ENCODE data around the gene PAQR6.

The PAQR6 gene

DNA sequence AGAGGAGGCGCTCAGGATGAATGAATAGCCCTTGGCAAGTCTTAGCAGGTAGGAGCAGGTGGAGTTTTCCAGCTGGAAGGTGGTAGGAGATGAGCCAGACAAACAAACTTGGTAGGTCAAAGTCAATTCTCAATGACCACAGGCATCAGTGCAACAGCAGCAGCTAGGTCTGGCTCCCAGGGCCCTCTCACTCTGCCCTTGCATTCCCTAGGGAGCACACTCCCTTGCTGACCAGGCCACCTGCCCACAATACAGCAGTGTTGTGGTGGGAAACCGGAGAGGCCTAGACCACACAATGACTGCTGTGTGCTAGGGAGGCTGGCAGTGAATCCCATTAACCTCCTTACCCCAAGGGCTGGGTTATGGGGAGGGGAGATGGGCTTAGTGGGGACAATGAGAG, 13.0 kb upstream of the PAQR6 start:
- no peak overlapping the region for H3K27ac ChIP-seq (ENCODE audit: low read length)
- no peak overlapping the region for H3K9ac ChIP-seq (ENCODE audit: low read depth, low read length)
- H3K4me1 ChIP-seq (ENCODE audit: insufficient read depth, low read length): no peaks in the 10 kb centered on the region
- H3K36me3 ChIP-seq (ENCODE audit: insufficient read depth, low read depth, low read length): peaks cover 97% of the 10 kb centered on the region
- H3K4me3 ChIP-seq (ENCODE audit: low read length): no peak overlapping the region
- no peaks in the 10 kb centered on the region for H3K27me3 ChIP-seq (ENCODE audit: insufficient read depth, low read length)
- no peaks in the 10 kb centered on the region for H3K9me3 ChIP-seq (ENCODE audit: insufficient read depth, low read depth, low read length)

- H3K36me3 ChIP-seq (ENCODE audit: insufficient read depth, low read depth, low read length): peaks cover 91% of the 10 kb centered on the region
- H3K27ac ChIP-seq (ENCODE audit: low read length): no peak overlapping the region
These were observed 11.9 kb upstream of the PAQR6 start for GRCh38 chr1:156259805-156260204.

DNA sequence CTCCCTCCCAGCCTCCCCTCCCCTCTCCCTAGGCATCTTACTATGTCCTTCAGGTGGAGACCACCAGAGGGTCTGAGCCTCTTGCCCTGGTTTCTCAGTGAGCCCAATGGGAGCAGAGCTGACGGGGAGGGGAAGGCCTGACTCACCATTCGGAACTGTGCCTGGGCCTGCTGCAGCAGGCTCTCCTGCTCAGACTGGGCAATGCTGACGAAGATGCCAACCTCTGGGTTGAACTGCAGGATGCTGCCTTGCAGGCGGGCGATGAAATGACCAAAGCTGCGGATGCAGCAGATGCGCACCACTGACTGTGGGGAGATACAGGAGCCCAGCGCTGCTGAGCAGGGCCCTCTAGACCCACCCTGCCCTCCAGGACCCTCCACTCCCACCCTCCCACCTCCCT, 11.0 kb upstream of the PAQR6 start:
- Histone ChIP-seq H3K27ac (ENCODE audit: low read length) (no peak overlapping the region), H3K9ac (ENCODE audit: low read depth, low read length) (no peak overlapping the region), H3K9me3 (ENCODE audit: insufficient read depth, low read depth, low read length) (no peaks in the 10 kb centered on the region), H3K27me3 (ENCODE audit: insufficient read depth, low read length) (no peaks in the 10 kb centered on the region), H3K4me1 (ENCODE audit: insufficient read depth, low read length) (no peaks in the 10 kb centered on the region), H3K4me3 (ENCODE audit: low read length) (no peak overlapping the region), H3K36me3 (ENCODE audit: insufficient read depth, low read depth, low read length) (peaks cover 92% of the 10 kb centered on the region)

More at GRCh38 chr1:156259805-156260204, 11.9 kb upstream of the PAQR6 start:
- H3K27me3 ChIP-seq (ENCODE audit: insufficient read depth, low read length): no peaks in the 10 kb centered on the region
- no peak overlapping the region for H3K4me3 ChIP-seq (ENCODE audit: low read length)
- H3K4me1 ChIP-seq (ENCODE audit: insufficient read depth, low read length): no peaks in the 10 kb centered on the region
- H3K9ac ChIP-seq (ENCODE audit: low read depth, low read length): no peak overlapping the region
- H3K9me3 ChIP-seq (ENCODE audit: insufficient read depth, low read depth, low read length): no peaks in the 10 kb centered on the region

DNA sequence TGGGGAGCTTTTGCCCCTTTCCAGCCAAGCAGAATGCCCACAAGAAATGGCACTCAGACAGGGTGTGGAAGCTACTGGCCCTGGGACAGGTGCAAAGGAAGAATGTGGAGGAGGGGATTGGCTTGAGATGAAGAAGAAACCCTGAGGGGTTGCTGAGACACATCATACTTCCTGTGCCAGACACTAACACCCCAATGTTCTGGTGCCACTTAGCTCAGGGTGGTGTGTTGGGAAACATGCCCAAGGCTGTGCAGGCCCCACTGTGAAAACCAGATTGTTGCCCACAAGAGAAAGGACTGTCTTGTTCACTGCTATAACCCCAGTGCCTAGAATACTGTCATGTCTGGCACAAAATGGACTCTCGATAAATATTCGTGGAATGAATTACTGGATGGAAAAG, 9.9 kb upstream of the PAQR6 start:
- no peaks in the 10 kb centered on the region for H3K4me1 ChIP-seq (ENCODE audit: insufficient read depth, low read length)
- H3K9ac ChIP-seq (ENCODE audit: low read depth, low read length): no peak overlapping the region
- H3K36me3 ChIP-seq (ENCODE audit: insufficient read depth, low read depth, low read length): peaks cover 92% of the 10 kb centered on the region
- no peak overlapping the region for H3K27ac ChIP-seq (ENCODE audit: low read length)
- H3K4me3 ChIP-seq (ENCODE audit: low read length): no peak overlapping the region
- no peaks in the 10 kb centered on the region for H3K27me3 ChIP-seq (ENCODE audit: insufficient read depth, low read length)
- H3K9me3 ChIP-seq (ENCODE audit: insufficient read depth, low read depth, low read length): no peaks in the 10 kb centered on the region

- Histone ChIP-seq H3K27ac (ENCODE audit: low read length) (no peak overlapping the region), H3K27me3 (ENCODE audit: insufficient read depth, low read length) (no peaks in the 10 kb centered on the region), H3K9ac (ENCODE audit: low read depth, low read length) (no peak overlapping the region), H3K4me1 (ENCODE audit: insufficient read depth, low read length) (no peaks in the 10 kb centered on the region), H3K4me3 (ENCODE audit: low read length) (no peak overlapping the region), H3K9me3 (ENCODE audit: insufficient read depth, low read depth, low read length) (no peaks in the 10 kb centered on the region), H3K36me3 (ENCODE audit: insufficient read depth, low read depth, low read length) (peaks cover 93% of the 10 kb centered on the region)
These were observed 5.8 kb upstream of the PAQR6 start for GRCh38 chr1:156253634-156254033.

GRCh38 chr1:156251527-156251926, 3.7 kb upstream of the PAQR6 start:
- Histone ChIP-seq H3K4me1 (ENCODE audit: insufficient read depth, low read length) (peaks cover 5% of the 10 kb centered on the region; the same call in 1 of the 2 replicates), H3K9me3 (ENCODE audit: insufficient read depth, low read depth, low read length) (no peaks in the 10 kb centered on the region), H3K4me3 (ENCODE audit: low read length) (no peak overlapping the region), H3K36me3 (ENCODE audit: insufficient read depth, low read depth, low read length) (peaks cover 72% of the 10 kb centered on the region), H3K27ac (ENCODE audit: low read length) (no peak overlapping the region), H3K9ac (ENCODE audit: low read depth, low read length) (no peak overlapping the region), H3K27me3 (ENCODE audit: insufficient read depth, low read length) (no peaks in the 10 kb centered on the region)

DNA sequence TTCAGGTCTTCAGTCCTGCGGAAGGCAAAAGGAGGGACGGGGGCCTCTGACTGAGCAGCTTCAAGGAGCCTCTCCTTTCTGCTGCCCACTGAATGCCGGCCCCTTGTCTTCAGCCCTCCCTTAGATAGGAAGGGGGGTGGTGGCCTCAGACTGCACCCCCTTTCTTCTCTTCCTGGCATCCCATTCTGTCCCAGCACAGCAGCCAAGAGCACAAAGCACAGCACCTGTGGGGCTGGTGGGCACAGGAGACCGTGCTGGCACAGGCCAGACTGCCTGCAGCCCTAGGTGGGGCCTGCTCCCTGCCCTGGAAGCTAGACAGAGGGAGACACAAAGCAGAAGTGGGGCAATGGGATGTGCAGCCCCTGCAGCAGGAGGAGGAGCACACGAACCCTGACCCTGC, 1.7 kb upstream of the PAQR6 start:
- no peak overlapping the region for H3K4me3 ChIP-seq (ENCODE audit: low read length)
- peaks cover 7% of the 10 kb centered on the region for H3K4me1 ChIP-seq (ENCODE audit: insufficient read depth, low read length)
- H3K9ac ChIP-seq (ENCODE audit: low read depth, low read length): no peak overlapping the region
- peaks cover 15% of the 10 kb centered on the region; the same call in 1 of the 2 replicates for H3K27me3 ChIP-seq (ENCODE audit: insufficient read depth, low read length)
- peaks cover 60% of the 10 kb centered on the region for H3K36me3 ChIP-seq (ENCODE audit: insufficient read depth, low read depth, low read length)
- H3K9me3 ChIP-seq (ENCODE audit: insufficient read depth, low read depth, low read length): no peaks in the 10 kb centered on the region
- no peak overlapping the region for H3K27ac ChIP-seq (ENCODE audit: low read length)

GRCh38 chr1:156248323-156248683, 447 bp upstream of the PAQR6 start:
- Histone ChIP-seq H3K4me1 (ENCODE audit: insufficient read depth, low read length) (peaks cover 7% of the 10 kb centered on the region), H3K36me3 (ENCODE audit: insufficient read depth, low read depth, low read length) (peaks cover 47% of the 10 kb centered on the region), H3K9ac (ENCODE audit: low read depth, low read length) (peak overlapping the region; percentile 37; the same call in 1 of the 2 replicates), H3K9me3 (ENCODE audit: insufficient read depth, low read depth, low read length) (no peaks in the 10 kb centered on the region), H3K27ac (ENCODE audit: low read length) (no peak overlapping the region), H3K4me3 (ENCODE audit: low read length) (no peak overlapping the region), H3K27me3 (ENCODE audit: insufficient read depth, low read length) (peaks cover 15% of the 10 kb centered on the region; the same call in 1 of the 2 replicates)

DNA sequence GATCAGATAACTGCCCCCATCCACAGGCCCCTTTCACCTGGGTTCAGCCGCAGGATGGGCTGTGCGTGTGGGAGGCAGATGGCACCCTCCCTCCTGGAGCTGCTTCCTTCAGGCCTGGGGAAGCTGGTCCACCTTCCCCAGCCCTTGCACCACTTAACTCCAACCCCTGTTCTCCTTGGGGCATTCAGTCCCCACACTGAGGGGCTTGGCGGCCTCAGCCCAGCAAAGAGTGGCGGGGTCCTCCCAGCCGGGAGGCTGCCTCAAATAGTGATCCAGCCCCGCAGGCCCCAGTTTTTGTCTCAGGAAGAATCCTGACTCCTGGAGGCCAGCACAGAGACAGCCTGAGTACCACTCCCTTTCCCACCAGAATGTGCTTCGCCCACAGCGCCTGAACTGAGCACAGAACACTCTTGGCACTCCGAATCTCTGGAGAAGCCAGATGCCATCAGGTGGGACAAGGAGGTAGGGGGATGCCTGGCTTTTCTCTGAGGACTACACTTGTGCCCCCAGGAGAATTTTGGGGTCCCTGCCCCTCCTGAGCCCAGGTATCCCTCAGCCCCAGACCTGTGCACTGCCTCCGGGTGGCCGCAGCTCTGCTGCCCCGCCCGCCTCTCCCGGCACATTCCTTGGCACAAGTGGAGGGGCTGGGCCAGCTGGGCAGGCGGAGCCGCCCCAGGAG, 936 bp downstream of the PAQR6 start:
- H3K27me3 ChIP-seq (ENCODE audit: insufficient read depth, low read length): peaks cover 15% of the 10 kb centered on the region; the same call in 1 of the 2 replicates
- H3K36me3 ChIP-seq (ENCODE audit: insufficient read depth, low read depth, low read length): peaks cover 33% of the 10 kb centered on the region
- H3K9ac ChIP-seq (ENCODE audit: low read depth, low read length): no peak overlapping the region
- H3K9me3 ChIP-seq (ENCODE audit: insufficient read depth, low read depth, low read length): no peaks in the 10 kb centered on the region
- H3K4me3 ChIP-seq (ENCODE audit: low read length): no peak overlapping the region
- H3K27ac ChIP-seq (ENCODE audit: low read length): no peak overlapping the region
- H3K4me1 ChIP-seq (ENCODE audit: insufficient read depth, low read length): peaks cover 7% of the 10 kb centered on the region

- H3K4me1 ChIP-seq (ENCODE audit: insufficient read depth, low read length): peaks cover 7% of the 10 kb centered on the region
- no peak overlapping the region; the same call in 1 of the 2 replicates for H3K9ac ChIP-seq (ENCODE audit: low read depth, low read length)
- H3K27ac ChIP-seq (ENCODE audit: low read length): no peak overlapping the region
These were observed 1.5 kb downstream of the PAQR6 start for GRCh38 chr1:156246241-156246780.

DNA sequence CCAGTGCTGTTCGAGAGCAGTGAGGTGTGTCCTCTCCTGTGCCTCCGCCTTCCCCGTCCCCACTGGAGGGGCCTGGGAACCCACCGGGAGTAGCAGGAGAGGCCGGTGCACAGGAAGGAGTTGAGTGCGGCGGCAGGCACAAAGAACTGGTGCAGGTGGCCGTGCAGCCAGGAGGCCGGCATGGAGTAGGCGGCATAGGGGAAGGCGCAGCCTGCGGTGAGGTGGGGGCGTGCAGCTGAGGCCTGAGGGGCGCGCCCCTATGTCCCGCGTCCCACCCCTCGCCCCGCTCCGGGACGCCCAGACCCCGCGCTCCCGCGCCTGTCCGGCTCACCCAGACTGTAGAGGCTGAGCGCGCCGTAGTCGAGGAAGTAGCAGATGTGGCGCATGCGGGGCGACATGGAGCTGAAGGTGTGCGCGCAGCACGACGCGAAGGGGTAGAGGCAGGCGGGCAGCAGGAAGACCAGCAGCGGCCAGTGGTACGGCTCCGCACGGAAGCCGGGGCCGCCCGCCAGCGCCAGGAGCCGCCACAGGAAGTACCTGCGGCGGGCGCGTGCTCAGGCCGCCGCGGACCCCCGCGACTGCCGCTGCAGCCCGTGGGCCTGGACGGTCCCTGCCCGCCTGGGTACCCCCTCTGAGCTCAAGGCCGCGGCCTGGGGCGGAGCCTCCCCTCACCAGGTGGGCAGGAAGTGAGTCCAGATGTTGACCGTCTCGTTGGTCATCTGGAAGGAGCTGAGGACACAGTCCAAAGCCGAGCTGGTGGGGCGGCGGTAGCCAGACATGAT, 2.2 kb downstream of the PAQR6 start:
- Histone ChIP-seq H3K9ac (ENCODE audit: low read depth, low read length) (peak overlapping the region; percentile 53; the same call in 1 of the 2 replicates), H3K27ac (ENCODE audit: low read length) (no peak overlapping the region), H3K9me3 (ENCODE audit: insufficient read depth, low read depth, low read length) (no peaks in the 10 kb centered on the region), H3K4me1 (ENCODE audit: insufficient read depth, low read length) (peaks cover 7% of the 10 kb centered on the region), H3K27me3 (ENCODE audit: insufficient read depth, low read length) (peaks cover 15% of the 10 kb centered on the region; the same call in 1 of the 2 replicates), H3K36me3 (ENCODE audit: insufficient read depth, low read depth, low read length) (peaks cover 20% of the 10 kb centered on the region), H3K4me3 (ENCODE audit: low read length) (peak overlapping the region; percentile 51; the same call in 1 of the 2 replicates)

More at GRCh38 chr1:156246241-156246780, 1.5 kb downstream of the PAQR6 start:
- Histone ChIP-seq H3K9me3 (ENCODE audit: insufficient read depth, low read depth, low read length) (no peaks in the 10 kb centered on the region), H3K4me3 (ENCODE audit: low read length) (peak overlapping the region; percentile 51; the same call in 1 of the 2 replicates), H3K27me3 (ENCODE audit: insufficient read depth, low read length) (peaks cover 15% of the 10 kb centered on the region; the same call in 1 of the 2 replicates), H3K36me3 (ENCODE audit: insufficient read depth, low read depth, low read length) (peaks cover 27% of the 10 kb centered on the region)

All from iPS-20b (cell line).